Stimulated activated CD8-positive, alpha-beta memory T cell treated with anti-CD3 and anti-CD28 coated beads, Interleukin-15, amount 100 ng/mL, for 1 hour (primary cell): ENCODE results near the gene PDE4D.
"Not testable (repeated sequence)": the region's sequence is repeated elsewhere in the genome, so short reads cannot be mapped to it uniquely, and the experiment has no call there.

Source experiments
- DNase-seq: peaks from one replicate; pipeline ENCODE4 v3.0.0-alpha.2; 2020; ENCODE audit warnings: low read depth

The PDE4D gene

DNA sequence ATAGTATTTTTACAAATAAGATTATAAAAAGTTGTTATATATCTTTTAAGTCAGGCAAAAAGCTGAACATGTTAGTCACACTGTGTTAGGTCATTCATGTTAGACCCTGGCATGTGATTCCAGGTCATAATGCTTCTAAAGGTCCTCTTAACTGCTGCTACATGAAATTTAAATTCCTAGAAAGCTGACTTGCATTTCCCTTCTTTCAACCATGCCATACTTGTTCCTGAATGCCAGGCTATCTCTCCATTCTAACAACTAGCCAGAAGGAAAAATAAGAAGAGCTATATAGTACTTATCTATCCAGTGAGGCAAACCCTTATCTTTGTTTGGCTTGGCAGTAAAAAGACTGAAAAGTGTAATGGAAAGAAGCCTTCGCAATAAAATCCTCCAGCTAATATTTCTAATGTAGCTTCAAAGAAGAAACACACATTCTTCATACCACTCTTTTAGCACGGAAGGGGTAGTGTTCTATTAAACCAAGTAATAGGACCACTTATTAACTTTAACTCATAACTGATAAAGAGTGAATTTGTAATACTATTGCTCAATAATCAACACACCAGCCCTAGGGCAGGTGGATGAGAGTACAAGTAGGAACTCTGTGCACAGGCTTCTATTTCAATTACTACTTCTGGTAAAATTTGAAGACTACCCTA lies 310.2 kb downstream of the PDE4D start:
- no peak for DNase-seq

DNA sequence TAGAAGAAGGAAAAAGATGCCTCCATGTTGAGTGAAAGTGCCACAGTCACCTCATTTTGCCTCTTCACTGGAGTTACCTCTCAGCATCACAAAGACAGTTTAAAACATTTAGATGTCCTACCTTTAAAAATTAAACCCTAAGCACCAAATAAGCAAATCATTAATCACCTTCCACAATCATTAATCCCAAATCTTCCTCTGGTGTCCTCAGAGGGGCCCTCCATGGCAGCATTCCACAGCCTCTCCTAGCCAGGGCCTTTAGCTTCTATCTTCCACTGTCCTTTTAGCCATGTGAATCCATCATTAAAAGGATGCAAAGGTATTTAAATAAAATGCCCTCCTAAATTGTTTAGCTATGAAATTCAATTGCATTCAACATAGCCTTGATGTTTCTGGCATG lies 310.8 kb downstream of the PDE4D start:
- DNase-seq: no peak

DNA sequence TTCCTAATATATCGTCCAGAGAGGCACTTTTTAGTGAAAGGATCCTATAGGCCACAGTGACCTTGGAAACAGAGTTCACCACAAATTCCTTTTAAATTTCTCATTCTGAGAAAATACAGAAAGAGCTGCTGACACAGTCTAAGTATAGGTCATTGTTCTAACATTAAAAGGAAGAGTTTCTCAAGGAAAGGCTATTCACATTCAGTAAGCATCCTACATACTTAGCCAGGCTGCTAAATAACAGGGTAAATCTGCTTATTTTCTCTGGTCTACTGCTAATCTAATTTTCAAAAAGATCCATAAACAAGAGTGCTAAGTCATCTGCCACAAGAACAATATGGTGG lies 313.7 kb downstream of the PDE4D start:
- DNase-seq: no peak

DNA sequence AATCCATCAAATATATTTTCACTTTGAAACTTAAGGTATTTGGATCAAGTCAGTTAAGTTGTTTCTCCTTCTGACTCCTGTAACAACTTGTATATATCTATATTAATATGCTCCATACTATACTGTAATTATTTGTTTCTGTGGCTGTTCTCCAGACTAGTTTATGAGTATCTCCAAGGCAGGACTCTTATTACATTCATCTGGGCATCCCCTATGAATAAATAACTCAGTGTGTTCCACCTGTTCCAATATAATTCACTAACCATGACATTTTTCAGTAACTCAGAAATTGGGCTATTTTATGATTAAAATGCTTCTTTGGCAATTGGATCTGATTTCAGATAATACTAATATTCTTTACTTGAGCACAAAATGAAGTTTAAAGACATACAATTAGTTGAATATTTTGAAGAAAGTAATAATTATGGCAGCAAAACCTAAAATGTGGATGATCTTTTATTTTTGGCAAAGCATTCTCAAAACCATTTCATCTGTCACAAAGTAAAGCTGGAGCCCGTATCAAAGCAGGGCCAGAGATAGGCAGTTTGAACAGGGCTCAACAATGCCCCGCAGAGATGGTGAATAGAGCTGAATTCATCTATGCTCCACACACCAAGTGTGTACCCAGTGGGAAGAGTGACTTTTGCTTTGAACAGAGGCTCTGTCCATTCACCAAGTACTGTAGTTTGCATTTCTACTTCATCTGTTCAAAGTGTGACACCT lies 314.3 kb downstream of the PDE4D start:
- DNase-seq: no peak

DNA sequence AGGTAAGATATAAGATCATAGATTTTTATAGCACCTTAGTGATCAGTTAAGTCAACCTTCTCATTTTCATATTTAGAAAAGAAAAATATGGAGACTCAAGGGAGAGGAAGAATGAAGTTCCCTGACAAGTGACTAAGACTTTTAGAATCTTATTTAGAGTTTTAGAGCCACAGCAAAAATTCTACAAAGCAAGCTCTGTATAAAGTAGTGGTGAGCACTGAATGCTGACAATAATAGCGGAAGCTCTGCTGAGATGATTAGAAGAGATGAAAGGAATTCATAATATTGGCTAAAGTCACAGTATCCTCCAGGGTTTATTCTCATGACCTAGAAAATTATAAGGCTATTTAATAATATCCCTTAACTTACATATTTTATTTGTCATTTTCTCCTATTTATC lies 316.0 kb downstream of the PDE4D start:
- no peak for DNase-seq

DNA sequence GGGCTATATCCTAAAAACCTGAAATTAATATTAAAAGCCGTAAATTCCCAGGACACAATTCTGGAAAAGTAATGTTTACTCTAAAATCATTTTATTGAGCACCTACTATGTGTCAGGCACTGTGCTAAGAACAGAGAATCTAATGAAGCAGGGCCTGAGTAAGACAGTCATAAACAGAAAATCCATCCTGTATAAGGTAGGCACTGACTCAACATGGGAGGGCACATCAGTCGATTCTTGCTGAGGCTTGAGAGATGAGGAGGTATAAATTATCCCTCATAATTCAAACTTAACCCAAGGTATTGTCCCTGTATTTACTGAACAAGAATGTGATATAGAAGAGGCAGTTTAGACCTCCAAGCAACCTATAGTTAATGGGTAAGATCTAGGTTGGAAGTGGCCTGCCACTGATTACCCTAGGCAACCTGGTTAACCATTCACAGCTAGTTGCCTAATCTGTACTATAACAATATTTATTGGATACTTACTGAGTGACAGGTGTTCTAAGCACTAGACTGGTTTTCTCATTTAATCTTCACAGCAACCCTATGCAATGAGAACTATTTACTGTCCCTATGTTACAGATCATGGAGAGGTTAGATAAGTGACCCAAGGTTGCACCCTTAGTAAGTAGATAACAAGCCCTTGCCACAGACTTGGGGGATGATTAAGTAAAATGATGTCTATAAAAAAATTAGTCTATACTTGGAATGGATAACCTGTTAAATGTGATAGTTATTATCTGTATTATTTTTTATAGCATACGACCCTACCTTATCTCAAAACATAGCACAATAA lies 317.7 kb downstream of the PDE4D start:
- no peak for DNase-seq

DNA sequence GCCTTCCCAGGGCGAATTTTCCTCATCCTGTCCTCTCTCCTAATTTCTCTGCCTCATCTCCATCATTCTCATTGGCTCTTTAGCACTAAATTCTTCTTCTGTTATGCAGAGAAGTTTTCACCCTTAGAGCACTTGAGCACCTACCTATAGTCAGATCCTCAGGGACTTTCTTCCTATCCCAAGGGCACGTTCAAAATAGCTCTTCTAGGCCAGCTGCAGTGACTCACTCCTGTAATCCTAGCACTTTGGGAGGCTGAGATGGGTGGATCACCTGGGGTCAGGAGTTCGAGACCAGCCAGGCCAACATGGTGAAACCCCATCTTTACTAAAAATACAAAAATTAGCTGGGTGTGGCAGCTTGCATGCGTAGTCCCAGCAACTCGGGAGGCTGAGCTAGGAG lies 320.0 kb downstream of the PDE4D start:
- DNase-seq: not testable (repeated sequence)

DNA sequence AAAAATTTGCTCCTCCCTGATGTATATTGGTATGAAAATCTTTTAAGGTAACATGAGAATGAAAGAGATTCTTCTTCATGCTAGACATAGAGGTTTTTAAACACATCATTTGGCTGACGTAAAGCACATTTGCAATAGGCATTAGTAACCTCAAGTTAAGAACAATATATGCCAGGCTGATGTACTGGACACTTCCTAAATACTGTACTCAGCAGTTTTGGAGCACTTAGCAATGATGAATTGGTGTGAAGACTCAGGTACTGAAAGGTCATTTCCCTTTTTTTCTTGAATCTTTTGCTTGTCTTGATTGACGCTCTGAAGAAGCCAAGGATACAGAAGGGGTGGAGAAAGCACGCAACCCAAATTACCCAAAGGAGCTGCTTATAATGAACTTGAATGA lies 322.5 kb downstream of the PDE4D start:
- no peak for DNase-seq

DNA sequence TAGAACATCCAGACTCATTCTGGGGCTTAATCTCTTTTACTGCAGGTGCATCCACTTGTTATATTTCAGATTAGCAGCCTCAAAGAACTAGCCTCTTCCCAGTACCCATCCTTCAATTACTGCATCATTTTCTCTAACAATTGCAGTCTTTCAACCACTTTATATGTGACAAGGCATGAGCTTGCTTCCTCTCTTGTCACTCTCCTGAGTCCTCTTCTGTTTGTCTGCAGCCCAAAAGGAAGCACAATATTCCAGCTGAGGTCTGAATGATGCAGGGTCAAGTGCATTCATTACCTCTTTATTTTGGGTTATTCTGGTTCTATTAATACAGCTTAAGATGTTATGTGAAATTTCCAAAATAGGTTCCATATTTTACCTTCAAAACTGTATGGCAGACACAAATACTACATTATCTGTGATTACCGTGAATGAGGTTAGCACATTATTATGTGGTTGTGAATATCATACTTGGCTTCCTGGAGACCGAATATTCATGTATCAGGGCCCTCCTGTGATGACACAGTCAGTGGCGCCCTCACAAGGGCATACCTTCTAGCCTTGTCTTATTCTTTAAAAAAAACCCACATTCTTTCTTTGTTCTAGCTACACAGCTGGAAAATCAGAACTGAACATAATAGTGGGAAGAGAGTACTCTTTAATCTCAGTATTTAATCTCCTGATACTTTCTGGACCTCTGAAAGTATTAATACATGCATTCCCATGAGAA lies 323.8 kb downstream of the PDE4D start:
- no peak for DNase-seq

DNA sequence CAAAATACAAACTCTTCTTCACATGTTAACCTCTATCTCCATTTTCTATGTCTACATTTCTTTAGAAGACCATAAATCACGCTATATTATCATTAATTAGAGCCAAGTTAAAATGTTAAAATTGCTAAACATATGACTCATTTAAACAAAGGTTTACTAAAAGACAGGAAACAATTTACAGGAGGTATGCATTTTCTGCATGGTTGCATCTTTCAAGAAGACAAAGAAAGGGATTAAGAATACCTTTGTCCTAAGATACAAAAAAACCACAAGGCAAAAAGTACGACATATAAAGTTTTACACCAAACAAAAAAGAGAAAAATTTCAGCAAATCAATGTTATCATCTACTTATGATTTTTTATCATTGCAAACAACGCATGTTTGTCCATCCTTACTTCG lies 324.4 kb downstream of the PDE4D start:
- no peak for DNase-seq

DNA sequence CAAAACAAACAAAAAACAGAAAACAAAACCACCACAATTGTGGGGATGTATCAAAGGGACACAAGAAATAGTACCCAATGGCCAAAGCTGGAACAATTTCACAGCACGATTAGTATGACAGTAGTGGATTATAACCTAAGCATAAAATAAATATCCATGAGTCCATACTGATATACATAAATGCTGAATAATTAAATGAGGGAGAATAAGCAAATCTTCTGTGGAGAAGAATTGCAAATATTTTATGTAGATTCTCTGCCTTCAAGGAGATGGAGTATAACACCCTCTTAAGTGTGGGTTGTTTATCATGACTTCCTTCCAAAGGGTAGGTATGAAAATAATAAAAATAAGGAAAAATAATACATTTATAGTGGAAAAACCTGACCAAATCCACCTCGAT lies 325.4 kb downstream of the PDE4D start:
- DNase-seq: no peak

DNA sequence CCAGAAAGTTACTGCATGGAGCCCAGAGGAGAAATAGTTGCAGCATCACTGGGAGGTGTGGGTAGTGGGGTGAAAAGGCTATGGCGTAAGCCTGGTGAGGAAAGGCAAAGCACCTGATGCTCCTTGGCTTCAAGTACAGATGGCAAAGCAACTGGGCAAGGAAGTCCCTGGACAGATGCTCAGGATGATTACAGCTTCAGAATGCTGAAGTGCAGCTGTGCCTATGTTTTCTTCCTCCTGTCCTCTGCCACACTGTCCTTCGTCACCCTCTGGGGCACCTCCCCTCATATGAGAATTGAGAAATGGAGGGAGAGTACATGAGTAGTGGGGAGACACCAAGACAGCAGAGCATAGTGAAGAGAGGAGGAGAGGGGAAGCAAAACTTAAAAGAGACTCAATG lies 328.0 kb downstream of the PDE4D start:
- no peak for DNase-seq

DNA sequence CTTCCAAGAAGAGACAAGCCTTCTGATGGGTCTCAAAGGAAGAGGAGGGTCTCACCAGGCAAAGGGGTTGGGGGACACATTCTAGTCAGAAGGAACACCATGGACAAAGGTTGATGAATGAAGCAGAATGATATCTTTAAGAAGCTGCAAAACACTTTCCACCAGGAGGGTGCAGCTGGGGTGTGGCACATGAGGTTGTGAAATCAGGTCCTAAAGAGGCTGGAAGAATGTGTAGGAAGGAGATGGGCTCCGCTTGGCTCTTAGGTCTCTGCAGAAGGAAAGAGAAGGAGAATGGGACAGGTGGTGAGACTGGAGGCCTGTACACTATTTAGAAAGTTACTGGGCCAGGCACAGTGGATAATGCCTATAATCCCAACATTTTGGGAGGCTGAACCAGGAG lies 328.6 kb downstream of the PDE4D start:
- no peak for DNase-seq

DNA sequence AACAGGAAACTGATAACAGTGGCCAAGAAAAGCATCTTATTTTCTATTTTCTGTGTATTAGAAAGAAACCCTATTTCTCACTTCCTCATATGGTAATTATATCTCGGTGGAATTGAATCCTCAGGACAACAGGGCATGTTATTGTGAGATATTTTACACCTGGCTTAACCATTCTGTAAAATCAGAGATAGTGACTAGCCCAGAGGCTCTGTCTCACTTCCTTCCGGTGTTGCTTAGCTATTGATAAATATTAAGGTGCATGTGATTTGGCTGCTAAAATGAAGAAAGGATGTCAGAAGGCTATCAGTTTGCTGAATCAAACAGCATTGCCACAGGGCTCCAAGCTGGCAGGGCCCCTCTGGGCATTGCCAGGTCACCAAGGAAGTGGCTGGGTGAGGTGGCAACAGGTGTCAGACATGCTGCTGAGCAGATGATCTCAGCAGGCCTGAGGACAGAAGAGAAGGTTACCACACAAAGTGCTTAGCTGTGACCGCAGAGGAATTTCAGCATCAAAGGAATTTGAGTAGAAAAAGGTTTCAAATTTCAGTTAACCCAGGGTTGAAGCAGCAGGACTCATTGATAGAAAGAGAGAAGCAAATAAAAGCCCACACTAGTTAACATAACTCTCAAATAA lies 330.7 kb downstream of the PDE4D start:
- DNase-seq: no peak

DNA sequence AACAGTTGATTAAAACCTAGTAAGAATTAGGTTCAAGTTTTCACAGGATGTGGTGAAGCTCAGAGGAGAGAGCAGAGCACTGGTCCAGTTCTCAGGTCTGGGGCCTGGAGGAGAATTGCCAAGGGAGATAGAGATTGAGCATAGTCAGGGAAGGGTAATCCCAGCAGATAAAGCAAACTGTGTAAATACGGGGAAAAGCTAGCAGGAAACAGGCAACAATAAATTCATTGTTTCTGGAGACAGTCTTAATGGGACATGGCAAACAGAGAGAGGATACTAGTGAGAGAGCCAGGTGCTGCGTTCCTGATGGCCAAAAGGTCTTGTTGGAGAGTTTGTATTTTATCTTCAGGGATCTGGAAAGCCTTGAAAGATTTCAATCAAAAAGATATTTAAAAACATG lies 333.0 kb downstream of the PDE4D start:
- DNase-seq: no peak

DNA sequence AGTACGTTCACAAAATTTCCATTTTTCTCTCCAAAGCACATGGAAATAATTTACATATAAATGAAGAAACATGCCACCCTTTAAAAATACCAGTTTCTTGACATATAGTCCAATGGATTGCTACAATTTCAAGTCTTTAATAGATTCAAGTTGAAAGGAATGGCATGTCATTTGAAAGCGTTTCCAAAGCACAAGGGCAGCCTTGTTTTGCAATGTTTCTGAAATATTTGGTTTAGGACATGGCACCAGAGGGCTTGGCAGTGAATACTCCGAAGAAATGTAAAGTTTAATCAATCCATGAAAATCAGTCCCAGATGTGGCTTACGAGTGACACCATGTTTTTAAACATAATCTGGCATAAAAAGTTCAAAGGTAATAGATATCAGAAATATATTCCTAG lies 333.7 kb downstream of the PDE4D start:
- no peak for DNase-seq

DNA sequence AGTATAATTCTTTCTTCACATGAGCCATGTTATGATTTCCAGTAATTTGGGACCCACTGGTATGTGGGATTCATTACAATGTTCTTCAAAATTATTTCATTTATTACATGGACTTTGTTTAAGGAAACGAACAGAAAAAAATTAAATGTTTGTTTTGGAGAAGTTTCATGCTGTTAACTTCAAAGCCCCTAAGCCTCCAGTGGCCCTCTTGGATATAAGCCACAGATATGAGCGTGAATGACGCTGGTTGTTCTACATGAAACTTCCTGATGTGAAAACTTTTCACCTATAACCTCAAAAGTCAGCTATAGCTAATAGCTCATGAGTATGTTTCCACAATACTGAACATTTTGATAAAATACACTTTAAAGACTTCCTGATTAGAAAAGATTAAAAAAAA lies 334.2 kb downstream of the PDE4D start:
- no peak for DNase-seq

DNA sequence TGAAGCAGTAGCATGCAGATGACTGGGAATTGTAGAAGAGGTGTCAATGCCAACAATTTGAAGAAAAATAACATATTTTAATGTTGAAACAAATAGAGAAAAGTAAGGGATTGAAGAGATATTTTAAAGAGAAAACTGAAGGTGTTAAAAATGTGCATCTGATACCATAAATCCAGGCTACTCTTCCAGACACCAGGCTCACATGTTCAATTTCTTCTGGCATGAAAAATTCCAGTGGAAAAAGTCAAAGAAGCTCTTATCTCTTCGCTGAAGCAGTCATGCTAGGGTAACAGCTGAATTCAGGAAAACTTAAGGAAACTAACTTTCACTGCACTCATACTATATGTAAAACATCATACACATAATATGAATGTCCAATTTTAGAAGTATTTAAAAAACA lies 335.0 kb downstream of the PDE4D start:
- no peak for DNase-seq

DNA sequence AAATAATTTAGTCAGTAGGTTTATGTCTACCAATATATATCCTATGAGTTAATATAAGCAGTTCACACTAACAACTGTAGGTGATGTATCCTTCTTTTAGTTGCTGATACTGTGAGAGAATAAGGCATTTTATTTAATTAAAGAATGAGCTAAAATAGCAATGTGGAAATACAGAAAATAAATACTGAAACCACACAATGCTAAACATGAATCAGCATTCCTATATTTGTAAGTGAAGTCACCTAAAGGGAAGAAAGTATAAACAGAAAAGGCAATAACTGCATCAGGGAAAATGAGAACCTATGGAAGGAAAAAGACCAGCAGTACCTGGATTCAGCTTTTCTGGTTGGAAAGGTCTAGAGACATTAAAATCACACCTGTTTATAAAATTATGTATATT lies 336.0 kb downstream of the PDE4D start:
- DNase-seq: no peak

DNA sequence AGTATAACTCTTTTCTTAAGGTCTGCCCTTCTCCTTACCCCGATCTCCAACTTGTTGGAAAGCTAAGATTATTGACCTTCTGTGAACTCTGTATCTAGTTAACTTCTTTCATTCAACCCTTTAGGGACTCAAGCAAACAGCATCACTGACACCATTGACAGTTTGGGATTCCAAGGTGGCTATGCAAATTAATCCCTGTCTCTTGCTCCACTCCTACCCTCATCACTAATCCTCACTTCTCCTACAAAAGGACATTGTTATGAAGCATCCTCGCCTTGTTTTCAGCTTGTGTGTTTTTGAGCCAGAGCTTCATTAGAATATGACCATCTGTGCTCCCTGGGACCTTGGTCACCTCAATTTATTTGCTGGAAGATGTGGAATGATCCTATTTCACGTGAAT lies 337.9 kb downstream of the PDE4D start:
- no peak for DNase-seq

DNA sequence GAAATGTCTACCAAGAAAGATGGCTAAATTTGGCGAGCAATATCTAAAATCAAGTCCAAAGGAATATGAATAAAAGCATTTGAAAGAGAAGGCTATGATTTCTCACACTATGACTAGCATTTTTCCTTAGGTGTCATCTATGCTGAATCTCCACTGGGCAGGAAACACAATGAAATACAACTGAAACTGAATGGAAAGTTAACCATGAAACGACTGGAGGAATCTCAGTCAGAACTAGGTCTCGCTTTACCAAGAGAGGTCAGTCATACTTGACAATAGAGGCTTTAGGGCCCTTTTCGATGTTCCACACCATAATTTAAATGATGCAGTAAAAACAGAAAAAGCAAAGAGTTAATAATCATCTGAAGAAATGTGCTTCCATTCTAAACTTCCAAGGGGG lies 339.0 kb downstream of the PDE4D start:
- no peak for DNase-seq

DNA sequence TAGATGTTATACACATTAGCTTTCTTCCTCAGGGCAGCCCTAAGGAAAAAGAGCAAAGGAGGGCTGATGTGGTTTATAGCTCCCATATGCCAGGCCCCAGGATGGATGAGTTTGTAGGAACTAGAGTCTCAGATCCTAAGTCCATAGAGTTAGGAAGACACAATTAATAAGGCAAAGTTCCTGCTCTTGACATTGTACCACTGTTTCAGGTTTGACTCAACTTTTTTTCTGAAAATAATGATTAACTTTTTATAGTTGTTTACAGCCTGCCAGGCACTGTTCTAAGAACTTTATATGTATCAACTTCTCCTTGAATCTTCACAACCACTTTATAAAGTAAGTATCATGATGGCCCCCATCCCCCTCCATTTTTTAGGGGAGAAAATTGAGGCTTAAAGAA lies 339.5 kb downstream of the PDE4D start:
- no peak for DNase-seq
